Parathyroid adenoma (tissue), 2 donors: Measurements from ENCODE around the gene MAML2.
A peak's percentile ranks its signal among the peaks of the same experiment; 100 is the strongest.

Experiments used
- H2AFZ ChIP-seq: fragments of 300-600 bp; sonication (generic); one replicate; pipeline ENCODE4 v1.7.0; 2017; ENCODE audit warnings: antibody characterized with exemption, mild to moderate bottlenecking
- H3K27ac ChIP-seq: fragments of 300-600 bp; sonication (generic); one replicate; pipeline ENCODE4 v1.7.0; 2017
- H3K27me3 ChIP-seq: fragments of 300-600 bp; sonication (generic); one replicate; pipeline ENCODE4 v1.7.0; 2017; ENCODE audit warnings: low read length; ENCODE audit not compliant: control insufficient read depth, insufficient read depth
- H3K36me3 ChIP-seq: fragments of 300-600 bp; sonication (generic); one replicate; pipeline ENCODE4 v1.7.0; 2017; ENCODE audit warnings: low read length; ENCODE audit not compliant: control insufficient read depth, insufficient read depth
- H3K4me1 ChIP-seq: fragments of 300-600 bp; sonication (generic); one replicate; pipeline ENCODE4 v1.7.0; 2017; ENCODE audit warnings: control low read depth
- H3K4me2 ChIP-seq: fragments of 300-600 bp; sonication (generic); one replicate; pipeline ENCODE4 v1.7.0; 2017; ENCODE audit warnings: low read length
- H3K4me3 ChIP-seq: fragments of 300-600 bp; sonication (generic); one replicate; pipeline ENCODE4 v1.7.0; 2017; ENCODE audit warnings: low read depth, low read length
- H3K79me2 ChIP-seq: fragments of 300-600 bp; sonication (generic); one replicate; pipeline ENCODE4 v1.7.0; 2017; ENCODE audit warnings: control low read depth
- H3K9ac ChIP-seq: fragments of 300-600 bp; sonication (generic); one replicate; pipeline ENCODE4 v1.7.0; 2017; ENCODE audit warnings: mild to moderate bottlenecking
- H3K9me3 ChIP-seq: fragments of 300-600 bp; sonication (generic); one replicate; pipeline ENCODE4 v1.7.0; 2017; ENCODE audit warnings: low read length; ENCODE audit not compliant: control insufficient read depth
- CTCF ChIP-seq: fragments of 300-600 bp; sonication (generic); IDR thresholded peaks from one replicate; pipeline ENCODE4 v1.7.0; 2017; ENCODE audit warnings: antibody characterized with exemption, mild to moderate bottlenecking
- donor health status: primary hyperparathyroidism.

The MAML2 gene

DNA sequence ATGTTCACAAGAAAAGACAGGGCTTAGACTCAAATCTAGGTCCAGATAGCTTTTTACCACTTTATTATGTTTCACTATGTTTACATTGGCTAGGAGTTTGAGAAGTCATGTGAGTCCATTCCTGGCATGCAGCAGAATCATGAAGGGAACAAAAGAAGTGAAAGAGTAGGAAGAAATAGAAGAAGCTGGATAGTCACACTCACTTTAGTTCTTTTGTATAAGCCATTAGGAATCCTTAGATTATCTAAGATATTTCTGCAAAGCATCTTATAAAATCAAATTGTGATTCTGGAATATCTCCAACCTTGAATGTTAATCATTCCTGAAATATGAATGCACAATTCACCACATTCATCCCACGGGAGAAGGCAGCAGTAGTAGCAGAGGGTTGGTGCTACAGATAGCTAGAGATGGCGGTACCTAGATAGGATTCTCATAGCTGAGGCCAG, 31.9 kb downstream of the MAML2 start:
- Histone ChIP-seq H3K4me3 (no peak overlapping the region), H3K9ac (no peak overlapping the region), H3K27me3 (no peaks in the 10 kb centered on the region), H2AFZ (no peak overlapping the region), H3K9me3 (no peaks in the 10 kb centered on the region), H3K36me3 (no peaks in the 10 kb centered on the region), H3K27ac (peak overlapping the region; percentile 2), H3K4me1 (peaks cover 20% of the 10 kb centered on the region), H3K4me2 (no peak overlapping the region), H3K79me2 (peaks cover 5% of the 10 kb centered on the region)
- no peak for TF ChIP-seq CTCF

- no peak for TF ChIP-seq CTCF
- Histone ChIP-seq H3K9me3 (no peaks in the 10 kb centered on the region), H3K4me1 (peaks cover 21% of the 10 kb centered on the region), H3K9ac (no peak overlapping the region), H3K27ac (no peak overlapping the region), H3K4me3 (no peak overlapping the region), H2AFZ (no peak overlapping the region), H3K27me3 (no peaks in the 10 kb centered on the region), H3K4me2 (no peak overlapping the region), H3K79me2 (no peaks in the 10 kb centered on the region), H3K36me3 (no peaks in the 10 kb centered on the region)
These were observed 32.8 kb downstream of the MAML2 start for GRCh38 chr11:96310236-96310635.

DNA sequence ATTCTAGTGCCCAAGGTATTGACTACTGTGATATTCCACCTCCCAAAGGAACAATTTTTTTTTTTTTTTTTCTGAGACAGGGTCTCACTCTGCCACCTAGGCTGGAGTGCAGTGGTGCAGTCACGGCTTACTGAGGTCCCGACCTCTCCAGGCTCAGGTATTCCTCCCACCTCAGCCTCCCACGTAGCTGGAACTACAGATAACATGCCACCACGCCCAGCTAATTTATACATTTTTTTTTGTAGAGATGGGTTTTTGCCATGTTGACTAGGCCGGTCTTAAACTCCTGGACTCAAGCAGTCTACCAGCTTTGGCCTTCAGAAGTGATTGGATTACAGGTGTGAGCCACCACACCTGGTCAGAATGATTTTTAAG, 33.4 kb downstream of the MAML2 start:
- Histone ChIP-seq H3K36me3 (no peaks in the 10 kb centered on the region), H3K4me2 (no peak overlapping the region), H3K9me3 (no peaks in the 10 kb centered on the region), H3K4me1 (peaks cover 21% of the 10 kb centered on the region), H3K9ac (no peak overlapping the region), H3K4me3 (no peak overlapping the region), H2AFZ (no peak overlapping the region), H3K27me3 (no peaks in the 10 kb centered on the region), H3K79me2 (no peaks in the 10 kb centered on the region), H3K27ac (no peak overlapping the region)
- TF ChIP-seq CTCF, result no peak

- Histone ChIP-seq H2AFZ (no peak overlapping the region), H3K4me2 (no peak overlapping the region), H3K79me2 (no peaks in the 10 kb centered on the region), H3K9ac (no peak overlapping the region), H3K27me3 (no peaks in the 10 kb centered on the region), H3K36me3 (no peaks in the 10 kb centered on the region), H3K9me3 (no peaks in the 10 kb centered on the region), H3K4me1 (peaks cover 21% of the 10 kb centered on the region), H3K4me3 (no peak overlapping the region), H3K27ac (no peak overlapping the region)
- TF ChIP-seq CTCF, result no peak
These were observed 33.9 kb downstream of the MAML2 start for GRCh38 chr11:96309016-96309642.

- peaks cover 21% of the 10 kb centered on the region for H3K4me1 ChIP-seq
- H3K4me3 ChIP-seq, result no peak overlapping the region
- H3K36me3 ChIP-seq, result no peaks in the 10 kb centered on the region
- H3K79me2 ChIP-seq, result no peaks in the 10 kb centered on the region
- TF ChIP-seq CTCF, result no peak
- no peaks in the 10 kb centered on the region for H3K9me3 ChIP-seq
- H3K4me2 ChIP-seq, result no peak overlapping the region
- peak overlapping the region; percentile 62 for H2AFZ ChIP-seq
- no peak overlapping the region for H3K9ac ChIP-seq
- H3K27ac ChIP-seq, result peak overlapping the region; percentile 92
- H3K27me3 ChIP-seq, result no peaks in the 10 kb centered on the region
These were observed 35.2 kb downstream of the MAML2 start for GRCh38 chr11:96307776-96308140.
